NCI-H1694 (cell line): ENCODE data around the gene RTL1.

Experiments
- DNase-seq: peaks from one replicate; lab custom pipeline; 2025; lab: John Stamatoyannopoulos, UW

Gene RTL1

GRCh38 chr14:100903672-100904185 lies at the start of gene RTL1:
Gene RTL1 (minus strand): TSS chr14:100903722. CDS start chr14:100884788, 18,934 bp downstream.
- DNase-seq: no peak

DNA sequence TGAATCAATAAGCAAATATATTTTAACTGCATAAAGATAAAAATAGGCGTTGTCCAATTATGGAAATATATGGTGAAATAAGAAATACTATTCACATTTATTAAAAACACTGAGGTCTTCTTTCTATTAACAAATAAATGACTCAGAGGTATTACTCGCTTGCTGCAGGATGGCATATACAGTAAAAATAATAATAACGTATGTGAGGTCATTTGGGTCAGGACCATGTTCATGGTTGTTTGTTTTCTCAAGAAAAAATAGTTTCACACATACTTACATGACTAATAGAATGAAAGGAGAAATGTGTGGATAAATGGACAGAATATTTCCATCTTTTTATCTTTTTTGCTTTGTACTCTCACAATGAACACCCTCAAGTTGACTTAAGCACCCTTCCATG lies 46.5 kb upstream of the RTL1 start:
- no peak for DNase-seq

GRCh38 chr14:100944052-100944451 lies 40.5 kb upstream of the RTL1 start:
- DNase-seq: peak; percentile 5

GRCh38 chr14:100930270-100930669 lies 26.7 kb upstream of the RTL1 start:
- no peak for DNase-seq

DNA sequence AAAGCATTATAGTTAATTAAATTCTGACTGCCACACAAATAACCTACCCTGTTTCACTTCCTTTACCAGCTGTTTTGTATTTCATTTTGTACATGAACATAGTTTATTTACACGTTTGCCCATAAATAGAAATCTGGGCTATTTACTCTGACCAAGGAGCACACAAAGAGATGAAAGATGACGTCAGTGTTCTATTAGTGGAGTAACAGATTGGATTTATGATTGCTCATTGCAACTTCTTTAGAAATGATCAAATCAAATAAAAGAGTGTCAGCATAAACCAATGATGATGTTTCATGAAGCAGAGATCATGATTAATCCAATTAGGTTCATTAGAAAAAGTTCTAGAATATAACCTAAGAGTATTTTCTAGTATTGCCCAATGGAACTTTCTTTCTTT lies 12.0 kb upstream of the RTL1 start:
- DNase-seq: no peak

GRCh38 chr14:100914597-100915021 lies 11.1 kb upstream of the RTL1 start:
- DNase-seq: no peak

DNA sequence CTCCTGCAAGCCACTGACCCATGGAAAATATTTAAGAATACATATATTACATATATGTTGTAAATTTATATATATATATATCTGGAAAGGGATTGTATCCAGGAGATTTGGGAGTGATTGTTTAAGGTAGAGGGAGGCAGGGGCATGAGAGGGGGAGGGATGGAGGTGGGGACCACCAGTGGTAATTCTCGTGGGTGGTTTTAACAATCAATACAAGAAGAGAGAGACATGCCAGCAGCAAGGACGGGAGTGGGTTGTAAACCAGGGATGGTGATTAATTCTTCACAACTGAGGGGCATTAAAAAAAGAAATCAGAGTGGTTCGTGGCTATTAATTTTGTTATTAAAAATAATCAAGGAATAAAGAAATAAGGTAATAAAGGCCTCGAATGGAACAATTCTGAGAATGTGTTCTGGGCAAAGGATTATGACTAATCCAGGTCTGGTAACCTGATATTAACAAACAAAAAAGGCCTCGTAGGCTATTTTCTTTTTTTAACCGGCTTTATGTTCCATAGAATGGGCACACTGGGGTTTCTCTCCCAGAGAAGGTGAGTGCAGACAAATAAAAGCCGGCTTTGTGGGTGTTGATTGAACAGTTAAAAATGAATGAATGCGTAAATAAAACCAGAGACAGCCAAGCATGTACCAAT lies 8.3 kb upstream of the RTL1 start:
- no peak for DNase-seq

GRCh38 chr14:100910888-100911664 lies 7.6 kb upstream of the RTL1 start:
- no peak for DNase-seq

GRCh38 chr14:100909439-100909838 lies 5.9 kb upstream of the RTL1 start:
- no peak for DNase-seq

- DNase-seq: no peak
Measured at GRCh38 chr14:100907240-100907639, 3.7 kb upstream of the RTL1 start.

DNA sequence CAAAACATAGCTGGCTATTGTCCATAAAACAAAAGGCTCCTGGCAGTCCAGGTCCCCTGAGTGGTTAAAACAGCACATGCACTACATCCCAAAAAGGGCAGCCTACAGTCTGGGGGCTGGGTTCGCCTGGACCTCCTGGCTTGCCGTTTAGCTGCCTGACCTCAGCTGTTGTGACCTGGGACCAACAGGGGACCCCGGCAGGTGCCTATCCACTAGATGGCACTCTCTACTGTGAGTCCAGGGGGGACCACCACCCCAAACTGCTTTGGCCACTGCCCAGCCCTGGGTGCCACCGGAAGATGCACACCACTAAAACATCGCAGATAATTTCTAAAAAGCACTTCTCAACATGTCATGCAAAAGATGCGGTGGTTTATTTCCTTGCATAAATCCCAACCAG lies 2.9 kb upstream of the RTL1 start:
- no peak for DNase-seq

- no peak for DNase-seq
Measured at GRCh38 chr14:100905166-100905565, 1.6 kb upstream of the RTL1 start.

DNA sequence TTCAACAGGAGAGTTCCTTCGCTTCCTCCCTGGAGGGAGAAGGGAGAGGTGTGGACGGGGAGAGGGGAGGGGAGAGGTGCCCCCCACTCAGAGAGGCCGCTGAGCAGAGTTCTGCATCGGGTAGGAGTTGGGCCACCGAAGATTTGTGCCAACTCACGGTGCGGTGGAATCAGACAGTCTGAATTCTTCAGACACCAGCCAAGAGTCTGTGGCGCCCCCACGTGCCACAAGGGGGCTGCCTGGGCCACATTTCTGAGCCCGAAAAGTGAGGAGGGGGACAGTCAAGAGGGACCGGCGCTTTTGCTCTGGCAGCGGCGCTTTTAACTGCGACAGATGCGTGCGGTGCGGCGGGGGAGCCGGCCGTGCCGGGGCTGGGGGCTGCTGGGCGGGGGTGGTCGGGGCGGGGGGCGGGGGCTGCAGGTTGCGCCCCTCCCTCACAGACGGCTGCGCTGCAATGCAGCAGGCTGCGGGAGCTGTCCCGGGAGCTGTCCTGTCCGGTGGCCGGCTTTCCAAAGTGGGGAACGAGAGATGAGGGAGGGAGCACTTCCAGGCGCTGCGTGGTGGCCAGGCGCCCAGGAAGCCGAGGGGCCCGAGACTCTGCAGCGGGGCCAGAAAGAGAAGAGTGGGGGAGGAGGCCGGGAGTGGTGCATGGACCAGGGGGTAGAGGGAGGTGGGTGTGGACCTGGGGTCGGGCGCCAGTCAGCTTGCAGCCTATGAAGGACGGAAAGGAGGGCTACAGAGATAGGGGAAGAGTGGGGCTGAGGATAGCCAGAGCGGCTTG lies 975 bp upstream of the RTL1 start:
- DNase-seq: peak; percentile 85

DNA sequence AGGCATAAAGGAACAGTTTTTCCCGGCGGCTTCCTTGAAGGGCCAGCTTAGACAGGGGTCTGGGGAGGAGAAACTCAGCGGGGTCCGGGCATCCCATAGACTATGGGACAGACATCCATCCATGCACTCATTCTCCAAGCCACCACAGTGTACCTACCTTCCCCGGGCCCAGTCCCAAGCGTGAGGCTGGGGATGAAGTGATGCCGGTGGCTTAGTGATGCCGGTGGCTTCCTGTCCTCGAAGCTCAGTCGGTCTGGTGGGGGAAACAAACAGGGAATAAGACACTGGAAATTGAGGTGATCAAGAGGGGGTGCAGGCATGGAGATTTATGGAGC lies 421 bp downstream of the RTL1 start:
- no peak for DNase-seq

GRCh38 chr14:100902295-100903133 lies 1.0 kb downstream of the RTL1 start:
- DNase-seq: peak; percentile 38

- no peak for DNase-seq
Measured at GRCh38 chr14:100901391-100902183, 1.9 kb downstream of the RTL1 start.

GRCh38 chr14:100900837-100901390 lies 2.6 kb downstream of the RTL1 start:
- peak; percentile 72 for DNase-seq

DNA sequence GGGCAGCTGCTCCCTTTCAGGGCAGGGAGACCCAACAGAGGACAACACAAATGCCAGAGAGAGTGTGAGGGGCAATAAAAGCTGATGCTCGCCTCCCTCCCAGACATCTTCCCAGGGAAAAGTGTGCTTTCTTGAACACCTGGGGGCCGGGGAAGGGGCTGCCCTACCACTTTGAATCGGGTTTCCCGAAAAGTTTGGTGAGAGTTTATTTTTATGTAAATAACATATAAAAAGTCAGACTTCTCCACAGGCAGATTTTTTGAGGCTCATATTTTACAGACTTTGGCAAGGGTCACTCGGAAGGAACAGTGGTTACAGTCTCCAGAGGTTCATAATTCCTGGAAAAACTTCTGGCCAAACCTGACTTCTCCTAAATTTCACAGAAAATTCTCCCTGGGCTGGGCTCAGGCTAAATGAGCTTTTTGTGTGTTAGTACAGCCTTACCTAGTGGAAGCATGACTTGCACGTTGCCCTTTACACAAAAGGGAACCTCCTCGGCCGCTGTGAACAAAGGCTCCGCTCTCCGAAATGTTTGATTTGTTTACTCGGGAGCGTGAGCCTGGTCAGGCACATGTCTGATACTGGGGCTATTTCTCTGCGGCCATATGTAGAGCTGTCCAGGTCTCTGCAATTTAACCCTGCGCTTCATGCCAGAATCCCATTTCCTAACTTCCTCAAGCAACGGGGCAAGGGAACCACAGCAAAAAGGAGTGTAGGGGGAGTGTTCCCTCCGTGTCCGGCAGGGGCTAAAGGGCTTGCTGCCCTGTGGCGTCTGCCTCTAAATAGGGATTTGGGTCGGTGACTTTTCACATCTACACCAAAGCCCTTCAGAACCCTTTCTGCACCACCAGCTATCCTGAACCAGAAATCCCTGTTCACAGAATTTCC lies 3.4 kb downstream of the RTL1 start:
- no peak for DNase-seq
